B cell (primary cell): Measurements from ENCODE around the gene USE1. TPM values are rescaled to one million over a fixed set of nuclear protein-coding genes. Genes with fewer than 3 reads are reported as not detected.

Experiments
- ATAC-seq: fragments of 200-7000 bp; cut with Tn5 transposase; one replicate; pipeline ENCODE4 v1.10.0; 2021; ENCODE audit warnings: low read depth, mild to moderate bottlenecking, moderate number of reproducible peaks, moderate library complexity
- CTCF ChIA-PET: fragments of 350-600 bp; sonication (Branson Sonifier 250); formaldehyde crosslinking; loops from one replicate; lab custom pipeline; 2021; ENCODE audit warnings: antibody characterized with exemption, inconsistent platforms; lab: Charles Lee
- POLR2A ChIA-PET: fragments of 350-600 bp; sonication (Branson Sonifier 250); formaldehyde crosslinking; loops from one replicate; lab custom pipeline; 2021; ENCODE audit warnings: antibody characterized with exemption; lab: Charles Lee
- DNase-seq: peaks from one replicate; pipeline ENCODE4 v3.0.0; 2013
- H2AFZ ChIP-seq: 2 replicates; pipeline ENCODE4 v1.6.1; 2012; ENCODE audit warnings: mild to moderate bottlenecking, low read depth, low read length; ENCODE audit not compliant: insufficient read depth, poor library complexity, severe bottlenecking
- H3K27ac ChIP-seq, 2 donors: 1 replicate in 1 of 2; 2 replicates in 1 of 2; pipeline ENCODE4 v1.5.1; 2012 to 2013; ENCODE audit warnings: low read length in 2 of 2, mild to moderate bottlenecking in 2 of 2, moderate library complexity in 1 of 2
- H3K27me3 ChIP-seq, 4 experiments: fragments of 200-600 bp in 1 of 4; sonication (generic) in 1 of 4; replicated peaks in 1 of 4; 1 replicate in 2 of 4; 2 replicates in 2 of 4; pipeline versions ENCODE4 v1.6.1 to v1.7.0; 2013 to 2016; ENCODE audit warnings: low read length in 3 of 4, mild to moderate bottlenecking in 2 of 4, mixed read lengths in 1 of 4, moderate library complexity in 1 of 4; ENCODE audit not compliant: insufficient read depth in 4 of 4, control insufficient read depth in 3 of 4; ENCODE audit errors: control extremely low read depth in 1 of 4
- H3K36me3 ChIP-seq, 2 experiments: replicated peaks in 1 of 2; 1 replicate in 1 of 2; 2 replicates in 1 of 2; pipeline versions ENCODE4 v1.6.1 to v1.7.1; 2013; ENCODE audit warnings: low read length in 1 of 2; ENCODE audit not compliant: insufficient read depth in 2 of 2, control insufficient read depth in 1 of 2; ENCODE audit errors: control extremely low read depth in 1 of 2, extremely low read depth in 1 of 2
- H3K4me1 ChIP-seq, 2 donors: fragments of 200-600 bp in 1 of 2; sonication (generic) in 1 of 2; 1 replicate in 1 of 2; 2 replicates in 1 of 2; pipeline versions ENCODE4 v1.5.1 to v1.6.1; 2013 to 2017; ENCODE audit warnings: low read length in 2 of 2; ENCODE audit not compliant: control insufficient read depth in 2 of 2, insufficient read depth in 2 of 2
- H3K4me2 ChIP-seq: replicated peaks from 2 replicates; pipeline ENCODE3; 2012; ENCODE audit warnings: mild to moderate bottlenecking, low read depth, low read length; ENCODE audit not compliant: poor library complexity, severe bottlenecking
- H3K4me3 ChIP-seq, 5 experiments: fragments of 200-600 bp in 1 of 5; sonication (generic) in 1 of 5; 1 replicate in 3 of 5; 2 replicates in 2 of 5; pipeline versions ENCODE4 v1.5.1 to v1.7.0; 2011 to 2016; ENCODE audit warnings: low read length in 4 of 5, mild to moderate bottlenecking in 4 of 5, low read depth in 2 of 5, control low read depth in 1 of 5, moderate library complexity in 1 of 5; ENCODE audit not compliant: insufficient read depth in 1 of 5; ENCODE audit errors: control extremely low read depth in 1 of 5, extremely low read depth in 1 of 5
- H3K79me2 ChIP-seq: fragments of 200-600 bp; sonication (generic); one replicate; pipeline ENCODE4 v1.6.0; 2016; ENCODE audit warnings: low read length; ENCODE audit not compliant: control insufficient read depth, insufficient read depth
- H3K9ac ChIP-seq: fragments of 200-600 bp; sonication (generic); 2 replicates; pipeline ENCODE4 v1.6.1; 2017; ENCODE audit warnings: mild to moderate bottlenecking, low read length, moderate library complexity
- H3K9me3 ChIP-seq, 3 donors: one replicate each; pipeline versions ENCODE4 v1.6.1 to v1.7.1; 2013; ENCODE audit warnings: low read length in 2 of 3; ENCODE audit not compliant: control insufficient read depth in 2 of 3, insufficient read depth in 1 of 3; ENCODE audit errors: control extremely low read depth in 1 of 3
- H4K20me1 ChIP-seq: 2 replicates; pipeline ENCODE4 v1.6.0; 2012; ENCODE audit warnings: mild to moderate bottlenecking, low read length; ENCODE audit not compliant: insufficient read depth, control insufficient read depth, poor library complexity, severe bottlenecking
- H3K27ac Mint-ChIP-seq: one replicate; pipeline ENCODE4 v1.8.0; 2021; ENCODE audit warnings: mixed read lengths
- H3K27me3 Mint-ChIP-seq: one replicate; pipeline ENCODE4 v1.8.0; 2021; ENCODE audit warnings: mixed read lengths
- H3K4me1 Mint-ChIP-seq: one replicate; pipeline ENCODE4 v1.8.0; 2021; ENCODE audit warnings: mixed read lengths
- H3K4me3 Mint-ChIP-seq: one replicate; pipeline ENCODE4 v1.8.0; 2021; ENCODE audit warnings: mixed read lengths
- H3K9me3 Mint-ChIP-seq: one replicate; pipeline ENCODE4 v1.8.0; 2022; ENCODE audit warnings: mixed read lengths; ENCODE audit not compliant: insufficient read depth
- EZH2 ChIP-seq: IDR thresholded peaks from 2 replicates; pipeline ENCODE4 v1.6.1; 2012; ENCODE audit warnings: borderline replicate concordance, low read depth, mild to moderate bottlenecking, moderate library complexity, low read length; ENCODE audit not compliant: insufficient read depth, poor library complexity, severe bottlenecking
- WGBS: methylation state at CpG from one replicate; pipeline ENCODE4 v1.1.5; 2013; ENCODE audit warnings: missing lambda C conversion rate; ENCODE audit not compliant: insufficient coverage; 5-methylcytosine and 5-hydroxymethylcytosine counted together
- intact Hi-C: fragments of 100-400 bp; cut with micrococcal nuclease; formaldehyde crosslinking; loops from one replicate; pipeline ENCODE4 v1.10.0; 2022
- polyA plus RNA-seq: library from polyadenylated mRNA; depleted of rRNA; stranded (reverse); fragments of >200 nt; gene quantifications from 2 replicates; pipeline ENCODE4 v1.2.3, GENCODE V29; 2012
- total RNA-seq, 2 donors: library from RNA; stranded (reverse); fragments of 120-200 nt in 1 of 2; gene quantifications; 1 replicate in 1 of 2; 2 replicates in 1 of 2; pipeline versions ENCODE4 v1.2.3 to v1.2.4, GENCODE V29; 2013 to 2022
- TF ChIP-seq, protein P1 (sequence below): fragments of 200-600 bp; IDR thresholded peaks from one replicate; pipeline ENCODE4 v1.8.0; 2022; ENCODE audit warnings: antibody characterized with exemption, mild to moderate bottlenecking

Gene USE1
- total and polyA plus RNA-seq, 2 donors (not counting 1 experiment from before 2014, with no cell fraction given): 48.3 to 49.5 TPM

DNA sequence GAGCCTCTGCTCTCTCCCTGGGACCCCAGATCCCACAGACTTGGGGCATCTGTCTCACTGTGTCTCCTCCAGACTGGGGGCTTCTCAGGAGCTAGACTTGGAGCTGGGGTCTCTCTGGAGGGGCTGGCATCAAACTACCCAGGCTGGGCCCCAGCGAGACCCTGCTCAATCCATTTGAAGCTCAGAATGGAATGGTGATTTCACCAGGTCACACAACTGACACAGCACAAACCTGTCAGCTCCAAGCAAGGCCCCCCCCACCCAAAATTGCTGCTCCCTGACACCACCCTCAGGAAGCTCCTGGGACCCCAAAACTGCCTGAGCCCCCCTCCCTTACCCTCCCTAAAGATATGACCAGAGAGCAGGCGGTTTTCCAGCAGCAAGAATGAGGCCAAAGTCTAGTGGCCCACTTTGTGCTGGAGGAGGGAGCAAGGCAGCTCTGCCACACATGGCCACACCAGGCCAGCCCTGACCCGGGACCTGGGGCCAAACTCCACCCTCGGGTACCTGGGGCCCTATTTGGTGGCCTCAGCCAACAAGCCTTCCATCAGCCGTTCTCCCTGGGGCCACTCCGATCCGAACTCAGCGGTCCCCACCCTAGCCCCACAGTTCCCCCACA, 28.2 kb downstream of the USE1 start:
- Histone ChIP-seq H3K4me2 (no peak overlapping the region), H3K27me3 (no peaks in the 10 kb centered on the region), H3K36me3 (no peaks in the 10 kb centered on the region), H3K27ac (no peak overlapping the region), H3K4me1 (peaks cover 5 to 29% of the 10 kb centered on the region in 2 donors), H3K9ac (no peak overlapping the region), H4K20me1 (no peaks in the 10 kb centered on the region), H3K4me3 (no peak overlapping the region), H3K9me3 (peaks cover 0 to 2% (median 0%) of the 10 kb centered on the region in 3 donors), H2AFZ (no peak overlapping the region), H3K79me2 (no peaks in the 10 kb centered on the region)
- no peak for ATAC-seq
- Mint-ChIP-seq H3K9me3 (no peaks in the 10 kb centered on the region), H3K4me3 (peak overlapping the region; percentile 77), H3K27me3 (no peaks in the 10 kb centered on the region), H3K27ac (peak overlapping the region; percentile 68), H3K4me1 (peaks cover 25% of the 10 kb centered on the region)
- WGBS: 91% methylated on average over 7 of the region's 8 CpGs
- DNase-seq: peak; percentile 20
- TF ChIP-seq, protein P1, sequence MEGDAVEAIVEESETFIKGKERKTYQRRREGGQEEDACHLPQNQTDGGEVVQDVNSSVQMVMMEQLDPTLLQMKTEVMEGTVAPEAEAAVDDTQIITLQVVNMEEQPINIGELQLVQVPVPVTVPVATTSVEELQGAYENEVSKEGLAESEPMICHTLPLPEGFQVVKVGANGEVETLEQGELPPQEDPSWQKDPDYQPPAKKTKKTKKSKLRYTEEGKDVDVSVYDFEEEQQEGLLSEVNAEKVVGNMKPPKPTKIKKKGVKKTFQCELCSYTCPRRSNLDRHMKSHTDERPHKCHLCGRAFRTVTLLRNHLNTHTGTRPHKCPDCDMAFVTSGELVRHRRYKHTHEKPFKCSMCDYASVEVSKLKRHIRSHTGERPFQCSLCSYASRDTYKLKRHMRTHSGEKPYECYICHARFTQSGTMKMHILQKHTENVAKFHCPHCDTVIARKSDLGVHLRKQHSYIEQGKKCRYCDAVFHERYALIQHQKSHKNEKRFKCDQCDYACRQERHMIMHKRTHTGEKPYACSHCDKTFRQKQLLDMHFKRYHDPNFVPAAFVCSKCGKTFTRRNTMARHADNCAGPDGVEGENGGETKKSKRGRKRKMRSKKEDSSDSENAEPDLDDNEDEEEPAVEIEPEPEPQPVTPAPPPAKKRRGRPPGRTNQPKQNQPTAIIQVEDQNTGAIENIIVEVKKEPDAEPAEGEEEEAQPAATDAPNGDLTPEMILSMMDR: no peak
- no peak for TF ChIP-seq EZH2
- intact Hi-C loops: no loop called here
- ChIA-PET POLR2A (interaction anchor here (0.6 to 3.1 kb wide), 3 partner anchors 17 to 791 kb away, joined by 6 to 13 read pairs (median 12); partner anchors contain the start of gene OCEL1), CTCF (interaction anchor here (0.9 to 2.2 kb wide), 5 partner anchors 8 to 176 kb away, joined by 3 to 6 read pairs (median 4); partner anchors contain the start of gene BABAM1)
